B cell (primary cell): ENCODE results near the gene KIAA1217. TPM values are rescaled to one million over a fixed set of nuclear protein-coding genes. Genes with fewer than 3 reads are reported as not detected.

ENCODE experiments used
- ATAC-seq: fragments of 200-7000 bp; cut with Tn5 transposase; one replicate; pipeline ENCODE4 v1.10.0; 2021; ENCODE audit warnings: low read depth, mild to moderate bottlenecking, moderate number of reproducible peaks, moderate library complexity
- CTCF ChIA-PET: fragments of 350-600 bp; sonication (Branson Sonifier 250); formaldehyde crosslinking; loops from one replicate; lab custom pipeline; 2021; ENCODE audit warnings: antibody characterized with exemption, inconsistent platforms; lab: Charles Lee
- POLR2A ChIA-PET: fragments of 350-600 bp; sonication (Branson Sonifier 250); formaldehyde crosslinking; loops from one replicate; lab custom pipeline; 2021; ENCODE audit warnings: antibody characterized with exemption; lab: Charles Lee
- DNase-seq: peaks from one replicate; pipeline ENCODE4 v3.0.0; 2013
- H2AFZ ChIP-seq: 2 replicates; pipeline ENCODE4 v1.6.1; 2012; ENCODE audit warnings: mild to moderate bottlenecking, low read depth, low read length; ENCODE audit not compliant: insufficient read depth, poor library complexity, severe bottlenecking
- H3K27ac ChIP-seq, 2 donors: 1 replicate in 1 of 2; 2 replicates in 1 of 2; pipeline ENCODE4 v1.5.1; 2012 to 2013; ENCODE audit warnings: low read length in 2 of 2, mild to moderate bottlenecking in 2 of 2, moderate library complexity in 1 of 2
- H3K27me3 ChIP-seq, 4 experiments: fragments of 200-600 bp in 1 of 4; sonication (generic) in 1 of 4; replicated peaks in 1 of 4; 1 replicate in 2 of 4; 2 replicates in 2 of 4; pipeline versions ENCODE4 v1.6.1 to v1.7.0; 2013 to 2016; ENCODE audit warnings: low read length in 3 of 4, mild to moderate bottlenecking in 2 of 4, mixed read lengths in 1 of 4, moderate library complexity in 1 of 4; ENCODE audit not compliant: insufficient read depth in 4 of 4, control insufficient read depth in 3 of 4; ENCODE audit errors: control extremely low read depth in 1 of 4
- H3K36me3 ChIP-seq, 2 experiments: replicated peaks in 1 of 2; 1 replicate in 1 of 2; 2 replicates in 1 of 2; pipeline versions ENCODE4 v1.6.1 to v1.7.1; 2013; ENCODE audit warnings: low read length in 1 of 2; ENCODE audit not compliant: insufficient read depth in 2 of 2, control insufficient read depth in 1 of 2; ENCODE audit errors: control extremely low read depth in 1 of 2, extremely low read depth in 1 of 2
- H3K4me1 ChIP-seq, 2 donors: fragments of 200-600 bp in 1 of 2; sonication (generic) in 1 of 2; 1 replicate in 1 of 2; 2 replicates in 1 of 2; pipeline versions ENCODE4 v1.5.1 to v1.6.1; 2013 to 2017; ENCODE audit warnings: low read length in 2 of 2; ENCODE audit not compliant: control insufficient read depth in 2 of 2, insufficient read depth in 2 of 2
- H3K4me2 ChIP-seq: replicated peaks from 2 replicates; pipeline ENCODE3; 2012; ENCODE audit warnings: mild to moderate bottlenecking, low read depth, low read length; ENCODE audit not compliant: poor library complexity, severe bottlenecking
- H3K4me3 ChIP-seq, 5 experiments: fragments of 200-600 bp in 1 of 5; sonication (generic) in 1 of 5; 1 replicate in 3 of 5; 2 replicates in 2 of 5; pipeline versions ENCODE4 v1.5.1 to v1.7.0; 2011 to 2016; ENCODE audit warnings: low read length in 4 of 5, mild to moderate bottlenecking in 4 of 5, low read depth in 2 of 5, control low read depth in 1 of 5, moderate library complexity in 1 of 5; ENCODE audit not compliant: insufficient read depth in 1 of 5; ENCODE audit errors: control extremely low read depth in 1 of 5, extremely low read depth in 1 of 5
- H3K79me2 ChIP-seq: fragments of 200-600 bp; sonication (generic); one replicate; pipeline ENCODE4 v1.6.0; 2016; ENCODE audit warnings: low read length; ENCODE audit not compliant: control insufficient read depth, insufficient read depth
- H3K9ac ChIP-seq: fragments of 200-600 bp; sonication (generic); 2 replicates; pipeline ENCODE4 v1.6.1; 2017; ENCODE audit warnings: mild to moderate bottlenecking, low read length, moderate library complexity
- H3K9me3 ChIP-seq, 3 donors: one replicate each; pipeline versions ENCODE4 v1.6.1 to v1.7.1; 2013; ENCODE audit warnings: low read length in 2 of 3; ENCODE audit not compliant: control insufficient read depth in 2 of 3, insufficient read depth in 1 of 3; ENCODE audit errors: control extremely low read depth in 1 of 3
- H4K20me1 ChIP-seq: 2 replicates; pipeline ENCODE4 v1.6.0; 2012; ENCODE audit warnings: mild to moderate bottlenecking, low read length; ENCODE audit not compliant: insufficient read depth, control insufficient read depth, poor library complexity, severe bottlenecking
- H3K27ac Mint-ChIP-seq: one replicate; pipeline ENCODE4 v1.8.0; 2021; ENCODE audit warnings: mixed read lengths
- H3K27me3 Mint-ChIP-seq: one replicate; pipeline ENCODE4 v1.8.0; 2021; ENCODE audit warnings: mixed read lengths
- H3K4me1 Mint-ChIP-seq: one replicate; pipeline ENCODE4 v1.8.0; 2021; ENCODE audit warnings: mixed read lengths
- H3K4me3 Mint-ChIP-seq: one replicate; pipeline ENCODE4 v1.8.0; 2021; ENCODE audit warnings: mixed read lengths
- H3K9me3 Mint-ChIP-seq: one replicate; pipeline ENCODE4 v1.8.0; 2022; ENCODE audit warnings: mixed read lengths; ENCODE audit not compliant: insufficient read depth
- EZH2 ChIP-seq: IDR thresholded peaks from 2 replicates; pipeline ENCODE4 v1.6.1; 2012; ENCODE audit warnings: borderline replicate concordance, low read depth, mild to moderate bottlenecking, moderate library complexity, low read length; ENCODE audit not compliant: insufficient read depth, poor library complexity, severe bottlenecking
- WGBS: methylation state at CpG from one replicate; pipeline ENCODE4 v1.1.5; 2013; ENCODE audit warnings: missing lambda C conversion rate; ENCODE audit not compliant: insufficient coverage; 5-methylcytosine and 5-hydroxymethylcytosine counted together
- intact Hi-C: fragments of 100-400 bp; cut with micrococcal nuclease; formaldehyde crosslinking; loops from one replicate; pipeline ENCODE4 v1.10.0; 2022
- polyA plus RNA-seq: library from polyadenylated mRNA; depleted of rRNA; stranded (reverse); fragments of >200 nt; gene quantifications from 2 replicates; pipeline ENCODE4 v1.2.3, GENCODE V29; 2012
- total RNA-seq, 2 donors: library from RNA; stranded (reverse); fragments of 120-200 nt in 1 of 2; gene quantifications; 1 replicate in 1 of 2; 2 replicates in 1 of 2; pipeline versions ENCODE4 v1.2.3 to v1.2.4, GENCODE V29; 2013 to 2022
- TF ChIP-seq, protein P1 (sequence below): fragments of 200-600 bp; IDR thresholded peaks from one replicate; pipeline ENCODE4 v1.8.0; 2022; ENCODE audit warnings: antibody characterized with exemption, mild to moderate bottlenecking

Gene KIAA1217
- total and polyA plus RNA-seq, 2 donors (not counting 1 experiment from before 2014, with no cell fraction given), result 0.67 TPM; not detected in 1

DNA sequence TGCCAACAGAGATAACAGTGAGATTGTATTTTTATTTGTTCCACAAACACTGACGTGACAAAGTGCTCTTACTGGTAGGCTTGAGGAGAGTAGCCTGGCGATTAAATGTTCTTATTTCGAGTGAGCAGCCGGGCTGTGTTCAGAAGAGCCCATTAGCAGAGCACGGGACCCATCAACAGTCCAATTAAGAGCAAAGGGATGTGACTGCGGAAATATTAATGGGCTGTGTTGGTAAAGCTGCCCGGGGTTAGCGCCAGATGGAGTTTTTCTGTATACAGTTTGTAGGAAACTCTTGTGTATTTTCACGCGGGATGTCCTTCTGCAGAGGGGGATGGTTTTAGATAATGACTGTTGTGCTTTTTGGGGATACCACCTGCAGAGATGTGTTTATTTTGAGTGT lies 104.3 kb downstream of the KIAA1217 start:
- no peaks in the 10 kb centered on the region for H3K27me3 Mint-ChIP-seq
- no peak overlapping the region for H3K27ac ChIP-seq
- CTCF ChIA-PET, result no interaction called here

DNA sequence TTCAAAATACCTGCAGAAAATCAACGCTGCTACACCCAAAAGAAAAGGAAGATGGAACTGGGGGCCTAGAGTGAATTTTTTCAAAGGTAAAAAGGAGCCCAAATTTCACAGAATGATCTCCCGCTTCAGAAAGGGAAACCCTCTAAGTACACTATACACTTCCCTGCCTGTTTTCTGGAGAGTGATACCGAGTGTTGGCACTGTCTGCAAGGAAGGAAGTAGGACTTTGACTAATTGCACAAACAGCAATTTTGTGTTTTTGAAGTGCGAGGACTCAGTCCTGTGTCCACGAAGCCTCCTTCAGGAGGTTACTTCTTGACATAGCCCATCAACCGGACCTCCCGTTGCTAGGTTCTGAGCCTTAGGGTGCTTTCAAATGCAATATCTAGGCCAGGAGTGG lies 106.3 kb downstream of the KIAA1217 start:
- Mint-ChIP-seq H3K4me1 (no peaks in the 10 kb centered on the region), H3K27me3 (no peaks in the 10 kb centered on the region), H3K27ac (no peak overlapping the region), H3K9me3 (no peaks in the 10 kb centered on the region), H3K4me3 (no peak overlapping the region)
- ATAC-seq (no peak), DNase-seq (no peak)
- TF ChIP-seq, protein P1, sequence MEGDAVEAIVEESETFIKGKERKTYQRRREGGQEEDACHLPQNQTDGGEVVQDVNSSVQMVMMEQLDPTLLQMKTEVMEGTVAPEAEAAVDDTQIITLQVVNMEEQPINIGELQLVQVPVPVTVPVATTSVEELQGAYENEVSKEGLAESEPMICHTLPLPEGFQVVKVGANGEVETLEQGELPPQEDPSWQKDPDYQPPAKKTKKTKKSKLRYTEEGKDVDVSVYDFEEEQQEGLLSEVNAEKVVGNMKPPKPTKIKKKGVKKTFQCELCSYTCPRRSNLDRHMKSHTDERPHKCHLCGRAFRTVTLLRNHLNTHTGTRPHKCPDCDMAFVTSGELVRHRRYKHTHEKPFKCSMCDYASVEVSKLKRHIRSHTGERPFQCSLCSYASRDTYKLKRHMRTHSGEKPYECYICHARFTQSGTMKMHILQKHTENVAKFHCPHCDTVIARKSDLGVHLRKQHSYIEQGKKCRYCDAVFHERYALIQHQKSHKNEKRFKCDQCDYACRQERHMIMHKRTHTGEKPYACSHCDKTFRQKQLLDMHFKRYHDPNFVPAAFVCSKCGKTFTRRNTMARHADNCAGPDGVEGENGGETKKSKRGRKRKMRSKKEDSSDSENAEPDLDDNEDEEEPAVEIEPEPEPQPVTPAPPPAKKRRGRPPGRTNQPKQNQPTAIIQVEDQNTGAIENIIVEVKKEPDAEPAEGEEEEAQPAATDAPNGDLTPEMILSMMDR, result no peak
- no peak for TF ChIP-seq EZH2
- intact Hi-C loops, result no loop called here
- Histone ChIP-seq H2AFZ (no peak overlapping the region), H4K20me1 (no peaks in the 10 kb centered on the region), H3K9ac (no peak overlapping the region), H3K27ac (no peak overlapping the region), H3K36me3 (no peaks in the 10 kb centered on the region), H3K4me3 (no peak overlapping the region), H3K4me1 (no peaks in the 10 kb centered on the region), H3K27me3 (no peaks in the 10 kb centered on the region), H3K79me2 (no peaks in the 10 kb centered on the region), H3K4me2 (no peak overlapping the region), H3K9me3 (peaks cover 0 to 6% (median 0%) of the 10 kb centered on the region in 3 donors)
- ChIA-PET POLR2A (no interaction called here), CTCF (no interaction called here)
- WGBS, result 85% methylated on average over 5 of the region's 7 CpGs

More for the DNA sequence above, 104.3 kb downstream of the KIAA1217 start:
- Histone ChIP-seq H3K4me2 (no peak overlapping the region), H3K79me2 (no peaks in the 10 kb centered on the region), H3K4me3 (no peak overlapping the region), H3K36me3 (no peaks in the 10 kb centered on the region), H3K9me3 (peaks cover 0 to 3% (median 0%) of the 10 kb centered on the region in 3 donors), H3K4me1 (no peaks in the 10 kb centered on the region), H2AFZ (no peak overlapping the region), H3K9ac (no peak overlapping the region), H4K20me1 (no peaks in the 10 kb centered on the region), H3K27me3 (no peaks in the 10 kb centered on the region)
- DNase-seq, result no peak
- H3K9me3 Mint-ChIP-seq, result no peaks in the 10 kb centered on the region
- 93% methylated on average over 10 of the region's 10 CpGs for WGBS
- intact Hi-C loops, result no loop called here
- H3K4me1 Mint-ChIP-seq, result no peaks in the 10 kb centered on the region
- no peak overlapping the region for H3K4me3 Mint-ChIP-seq
- POLR2A ChIA-PET, result no interaction called here
- no peak overlapping the region for H3K27ac Mint-ChIP-seq
- TF ChIP-seq EZH2, result no peak
- TF ChIP-seq, protein P1, result no peak
- no peak for ATAC-seq
